K562 (cell line): Measurements from ENCODE around the gene KCTD12. TPM values are rescaled to one million over a fixed set of nuclear protein-coding genes. Genes with fewer than 3 reads are reported as not detected.

Experiments used
- ATAC-seq: fragments of 200-7000 bp; cut with Tn5 transposase; 3 replicates; pipeline ENCODE4 v1.9.1; 2020; ENCODE audit warnings: moderate library complexity
- BruUV-seq: library from RNA; stranded (reverse); fragments of 400-500 nt; replicated peaks from 2 replicates; lab custom pipeline; 2021; lab: Mats Ljungman, UMichigan
- CTCF ChIA-PET: fragments of 300-600 bp; formaldehyde crosslinking; extraction: SDS; loops from one replicate; lab custom pipeline; 2021; ENCODE audit warnings: low intra/inter-chr PET ratio; lab: Yijun Ruan, JAX
- POLR2A ChIA-PET: fragments of 300-600, 350-650 bp; sonication (Branson Sonifier 250); formaldehyde crosslinking; extraction: SDS; loops from one replicate; lab custom pipeline; 2021; ENCODE audit warnings: antibody characterized with exemption, inconsistent platforms; lab: Yijun Ruan, JAX
- DNase-seq, 4 experiments: peaks; one replicate each; pipeline versions ENCODE4 v3.0.0 to v3.0.0-alpha.2; 2011 to 2018; ENCODE audit warnings: low spot score in 3 of 4, mixed read lengths in 3 of 4; ENCODE audit errors: extremely low read depth in 1 of 4
- FAIRE-seq: peaks from 2 replicates; lab custom pipeline; 2011; peaks lifted over from hg19 to GRCh38; lab: Jason Lieb, UNC
- H2AFZ ChIP-seq: 2 replicates; pipeline ENCODE4 v1.6.0; 2011; ENCODE audit warnings: low read depth, low read length, control low read depth, inconsistent platforms
- H3K27ac ChIP-seq: fragments of 200-600 bp; 3 replicates; pipeline ENCODE4 v1.8.0; 2011; ENCODE audit warnings: low read depth, mild to moderate bottlenecking, control low read depth, inconsistent platforms, low read length, moderate library complexity, mixed read lengths; ENCODE audit errors: extremely low read depth
- H3K27me3 ChIP-seq, 2 experiments: fragments of 300-600 bp in 1 of 2; 2 replicates in 1 of 2; 3 replicates in 1 of 2; pipeline versions ENCODE4 v1.6.0 to v1.8.0; 2011; ENCODE audit warnings: inconsistent platforms in 2 of 2, low read length in 2 of 2, mild to moderate bottlenecking in 1 of 2, mixed read lengths in 1 of 2, moderate library complexity in 1 of 2; ENCODE audit not compliant: control insufficient read depth in 2 of 2, insufficient read depth in 2 of 2
- H3K36me3 ChIP-seq: fragments of 300-600 bp; 3 replicates; pipeline ENCODE4 v1.8.0; 2011; ENCODE audit warnings: mild to moderate bottlenecking, low read length, inconsistent platforms; ENCODE audit not compliant: control insufficient read depth, insufficient read depth
- H3K4me1 ChIP-seq, 2 experiments: fragments of 200-600 bp in 1 of 2; replicated peaks in 1 of 2; 2 replicates in 1 of 2; 3 replicates in 1 of 2; pipeline versions ENCODE4 v1.5.1 to v1.8.0; 2011; ENCODE audit warnings: inconsistent platforms in 2 of 2, low read length in 2 of 2, mild to moderate bottlenecking in 1 of 2, mixed read lengths in 1 of 2, moderate library complexity in 1 of 2; ENCODE audit not compliant: control insufficient read depth in 2 of 2, insufficient read depth in 2 of 2
- H3K4me2 ChIP-seq: 2 replicates; pipeline ENCODE4 v1.6.1; 2011; ENCODE audit warnings: low read length, control low read depth, inconsistent platforms, mixed read lengths; ENCODE audit not compliant: insufficient read depth
- H3K4me3 ChIP-seq: fragments of 200-600 bp; sonication (generic), shearing (Covaris generic); 2 replicates; pipeline ENCODE4 v1.5.1; 2016; ENCODE audit warnings: control low read depth, inconsistent platforms
- H3K79me2 ChIP-seq: fragments of 200-600 bp; 3 replicates; pipeline ENCODE4 v1.8.0; 2011; ENCODE audit warnings: low read length, inconsistent platforms; ENCODE audit not compliant: control insufficient read depth, insufficient read depth
- H3K9ac ChIP-seq, 2 experiments: 2 replicates each; pipeline versions ENCODE4 v1.6.0 to v1.6.1; 2011; ENCODE audit warnings: low read depth in 2 of 2, low read length in 2 of 2, control low read depth in 1 of 2, inconsistent platforms in 1 of 2, mild to moderate bottlenecking in 1 of 2, mixed read lengths in 1 of 2; ENCODE audit not compliant: insufficient read depth in 1 of 2
- H3K9me1 ChIP-seq: one replicate; pipeline ENCODE4 v1.6.0; 2011; ENCODE audit warnings: inconsistent platforms, mild to moderate bottlenecking, low read length, moderate library complexity; ENCODE audit not compliant: control insufficient read depth, insufficient read depth
- H3K9me3 ChIP-seq: replicated peaks from 2 replicates; pipeline ENCODE4 v1.5.1; 2011; ENCODE audit warnings: low read depth, low read length, inconsistent platforms; ENCODE audit not compliant: control insufficient read depth, insufficient read depth
- H4K20me1 ChIP-seq: replicated peaks from 2 replicates; pipeline ENCODE4 v1.6.1; 2011; ENCODE audit warnings: low read length, inconsistent platforms, mixed read lengths; ENCODE audit not compliant: control insufficient read depth, insufficient read depth
- EP300 ChIP-seq: IDR thresholded peaks from 2 replicates; pipeline ENCODE4 v1.6.1; 2012; ENCODE audit warnings: low read length, improper control_type of control experiment
- ILF3 ChIP-seq: fragments of 450-650 bp; IDR thresholded peaks from 2 replicates; pipeline ENCODE4 v1.6.1; 2018; ENCODE audit warnings: antibody characterized with exemption, mild to moderate bottlenecking, moderate library complexity, borderline replicate concordance
- MXI1 ChIP-seq: IDR thresholded peaks from 2 replicates; pipeline ENCODE4 v1.6.1; 2011; ENCODE audit warnings: low read depth, mild to moderate bottlenecking, improper control_type of control experiment, low read length
- TEAD1 ChIP-seq, 2 experiments: fragments of 450-650 bp in 1 of 2; sonication (generic) in 1 of 2; formaldehyde crosslinking; IDR thresholded peaks; 2 replicates each; pipeline versions ENCODE4 v1.4.0 to v1.8.0; 2020 to 2022; ENCODE audit warnings: mild to moderate bottlenecking in 2 of 2, missing genetic modification reagents in 1 of 2
- ZBTB2 ChIP-seq: fragments of 450-650 bp; IDR thresholded peaks from 2 replicates; pipeline ENCODE4 v1.6.1; 2016; ENCODE audit warnings: antibody characterized with exemption
- ZNF668 ChIP-seq: fragments of 250-450 bp; sonication (Bioruptor Pico); IDR thresholded peaks from 2 replicates; pipeline ENCODE4 v1.8.0; 2022; ENCODE audit warnings: mild to moderate bottlenecking, inconsistent platforms
- ZNF699 ChIP-seq: fragments of 250-450 bp; sonication (Bioruptor Pico); IDR thresholded peaks from 2 replicates; pipeline ENCODE4 v1.8.0; 2021; ENCODE audit warnings: mild to moderate bottlenecking, moderate library complexity; ENCODE audit not compliant: insufficient replicate concordance
- WGBS: fragments of 100-300 bp; shearing (Covaris generic); methylation state at CpG from one replicate; pipeline ENCODE4 v1.1.6; 2016; ENCODE audit warnings: low coverage, mixed read lengths; ENCODE audit not compliant: insufficient coverage; ENCODE audit errors: missing lambda C conversion rate; 5-methylcytosine and 5-hydroxymethylcytosine counted together
- in situ Hi-C: fragments of 300-500 bp; cut with MboI; formaldehyde crosslinking; loops from 4 replicates; pipeline ENCODE4 v1.15.0; 2018; ENCODE audit warnings: inconsistent platforms, mixed read lengths
- intact Hi-C: fragments of 100-400 bp; cut with micrococcal nuclease; formaldehyde crosslinking; loops from 2 replicates; pipeline ENCODE4 v1.14.2; 2022
- polyA plus RNA-seq, 8 experiments: library from polyadenylated mRNA; depleted of rRNA in 4 of 8; stranded (reverse) in 5 of 8; unstranded in 3 of 8; fragments of >200 nt; fragmentation: Nextera tagmentation in 2 of 8; fragmentation: Illumina TruSeq in 1 of 8; extraction: Ambion mirVana in 2 of 8; extraction: Trizol in 1 of 8; gene quantifications; 2 replicates each; pipeline versions ENCODE4 v1.2.1 to v1.2.3, GENCODE V29; 2011 to 2014; ENCODE audit warnings: inconsistent platforms in 1 of 8, missing spikeins in 1 of 8
- total RNA-seq, 7 experiments: library from RNA; depleted of rRNA in 6 of 7; stranded (reverse); fragments of >200 nt in 6 of 7; fragmentation: Illumina TruSeq in 2 of 7; extraction: Trizol in 2 of 7; gene quantifications; 2 replicates each; pipeline versions ENCODE4 v1.2.1 to v1.2.3, GENCODE V29; 2011 to 2021; ENCODE audit warnings: low replicate concordance in 1 of 7
- TF ChIP-seq, protein P1 (sequence below): IDR thresholded peaks from 3 replicates; pipeline ENCODE4 v1.6.1; 2011; ENCODE audit warnings: borderline replicate concordance, mild to moderate bottlenecking; ENCODE audit not compliant: insufficient read length, insufficient read depth

The KCTD12 gene
- total and polyA plus RNA-seq, 9 of the 15 experiments (the other 6 are each of a cell fraction or from before 2014, with no cell fraction given), result 0.14 to 0.93 (median 0.32) TPM

DNA sequence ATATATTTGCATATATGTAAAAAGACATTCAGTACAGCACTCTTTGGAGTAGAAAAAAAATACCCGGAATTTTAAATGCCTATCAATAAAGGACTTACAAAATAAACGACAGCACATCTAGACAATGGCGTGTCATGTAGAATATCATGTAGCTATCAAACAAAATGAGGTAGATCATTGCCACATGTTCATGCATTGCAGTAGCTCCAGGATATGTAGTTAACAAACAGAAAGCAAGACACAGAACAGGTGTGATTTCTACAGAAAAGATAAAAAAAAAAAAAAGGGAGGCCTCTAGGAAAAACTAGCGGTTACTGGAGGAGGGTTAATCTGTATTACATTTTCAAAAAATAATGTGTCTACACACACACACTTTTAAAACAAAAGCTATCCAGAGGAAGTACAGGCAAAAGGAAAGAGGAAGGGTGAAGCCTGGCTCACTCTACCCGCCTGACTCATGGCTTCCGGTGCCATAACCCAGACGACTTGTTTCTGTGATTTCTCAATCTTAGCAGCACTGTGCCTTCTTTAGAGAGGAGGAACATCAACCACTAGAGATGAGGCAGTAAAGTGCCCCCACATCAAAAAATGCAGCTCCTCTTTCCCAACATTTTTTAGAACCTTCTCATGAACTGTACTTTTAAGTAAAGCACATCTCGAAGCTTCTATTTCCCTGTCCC, 6.9 kb downstream of the KCTD12 start (continued):
- TF ChIP-seq ZBTB2 (no peak), MXI1 (no peak)

DNA sequence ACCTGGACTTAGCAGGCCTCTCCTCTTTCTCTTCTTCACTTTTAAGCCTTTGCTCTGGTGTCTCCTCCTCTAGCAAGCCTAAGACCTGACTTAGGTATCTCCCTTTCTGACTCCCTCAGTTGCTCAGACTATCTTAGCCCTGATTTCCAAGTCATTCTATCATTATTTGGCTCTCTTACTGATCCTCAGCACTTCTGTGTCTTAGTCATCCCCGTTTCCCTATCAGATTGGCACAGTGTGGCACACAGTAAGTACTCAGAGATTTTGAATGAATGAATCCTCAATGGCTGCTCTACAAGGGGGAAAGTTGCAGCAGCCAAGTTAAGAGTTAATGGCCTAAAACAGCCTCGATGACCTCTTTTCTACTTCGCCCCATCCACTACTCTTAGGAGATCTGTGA, 8.2 kb downstream of the KCTD12 start:
- CTCF ChIA-PET, result no interaction called here
- no TSS peak for BruUV-seq
- Histone ChIP-seq H3K27ac (no peak overlapping the region), H4K20me1 (no peaks in the 10 kb centered on the region), H3K9me1 (no peaks in the 10 kb centered on the region), H3K4me2 (no peak overlapping the region), H2AFZ (no peak overlapping the region), H3K4me3 (no peak overlapping the region), H3K4me1 (no peaks in the 10 kb centered on the region), H3K79me2 (no peaks in the 10 kb centered on the region), H3K36me3 (no peaks in the 10 kb centered on the region), H3K9me3 (no peaks in the 10 kb centered on the region), H3K9ac (no peak overlapping the region), H3K27me3 (no peaks in the 10 kb centered on the region; a peak in 1 of 5 replicates)
- intact Hi-C loops (no loop called here), in situ Hi-C loops (no loop called here)
- no peak for FAIRE-seq
- POLR2A ChIA-PET, result no interaction called here
- no peak for DNase-seq
- no peak for ATAC-seq
- WGBS, result 0% methylated on average over 3 of the region's 3 CpGs
- no peak for TF ChIP-seq ZNF668
- TF ChIP-seq, protein P1, sequence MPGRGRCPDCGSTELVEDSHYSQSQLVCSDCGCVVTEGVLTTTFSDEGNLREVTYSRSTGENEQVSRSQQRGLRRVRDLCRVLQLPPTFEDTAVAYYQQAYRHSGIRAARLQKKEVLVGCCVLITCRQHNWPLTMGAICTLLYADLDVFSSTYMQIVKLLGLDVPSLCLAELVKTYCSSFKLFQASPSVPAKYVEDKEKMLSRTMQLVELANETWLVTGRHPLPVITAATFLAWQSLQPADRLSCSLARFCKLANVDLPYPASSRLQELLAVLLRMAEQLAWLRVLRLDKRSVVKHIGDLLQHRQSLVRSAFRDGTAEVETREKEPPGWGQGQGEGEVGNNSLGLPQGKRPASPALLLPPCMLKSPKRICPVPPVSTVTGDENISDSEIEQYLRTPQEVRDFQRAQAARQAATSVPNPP, result no peak
- TF ChIP-seq ILF3, result no peak
- no peak for TF ChIP-seq ZNF699
- TF ChIP-seq EP300, result no peak
- TF ChIP-seq TEAD1 (CRISPR knock-in tag; IDR thresholded peaks at IDR 0.05), result no peak
